ENCODE measurements around the gene OR10G8.

DNA sequence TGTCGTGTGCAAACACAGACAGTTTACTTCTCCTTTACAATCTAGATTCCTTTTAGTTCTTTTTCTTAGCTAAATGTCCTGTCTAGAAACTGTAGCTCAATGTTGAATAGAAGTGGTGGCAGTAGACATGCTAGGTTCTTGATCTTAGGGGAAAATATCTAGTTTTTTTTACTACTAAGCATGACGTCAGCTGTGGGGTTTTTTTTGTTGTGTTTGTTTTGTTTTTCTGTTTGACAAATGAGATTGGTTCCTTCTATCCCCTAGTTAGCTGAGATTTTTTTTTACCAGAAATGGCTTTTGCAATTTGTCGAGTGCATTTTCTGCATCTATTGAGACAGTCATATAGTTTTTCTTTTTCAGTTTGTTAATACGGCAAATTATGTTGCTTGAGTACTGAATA is 16.8 kb downstream of the OR10G8 start:
- TF ChIP-seq, protein P1, sequence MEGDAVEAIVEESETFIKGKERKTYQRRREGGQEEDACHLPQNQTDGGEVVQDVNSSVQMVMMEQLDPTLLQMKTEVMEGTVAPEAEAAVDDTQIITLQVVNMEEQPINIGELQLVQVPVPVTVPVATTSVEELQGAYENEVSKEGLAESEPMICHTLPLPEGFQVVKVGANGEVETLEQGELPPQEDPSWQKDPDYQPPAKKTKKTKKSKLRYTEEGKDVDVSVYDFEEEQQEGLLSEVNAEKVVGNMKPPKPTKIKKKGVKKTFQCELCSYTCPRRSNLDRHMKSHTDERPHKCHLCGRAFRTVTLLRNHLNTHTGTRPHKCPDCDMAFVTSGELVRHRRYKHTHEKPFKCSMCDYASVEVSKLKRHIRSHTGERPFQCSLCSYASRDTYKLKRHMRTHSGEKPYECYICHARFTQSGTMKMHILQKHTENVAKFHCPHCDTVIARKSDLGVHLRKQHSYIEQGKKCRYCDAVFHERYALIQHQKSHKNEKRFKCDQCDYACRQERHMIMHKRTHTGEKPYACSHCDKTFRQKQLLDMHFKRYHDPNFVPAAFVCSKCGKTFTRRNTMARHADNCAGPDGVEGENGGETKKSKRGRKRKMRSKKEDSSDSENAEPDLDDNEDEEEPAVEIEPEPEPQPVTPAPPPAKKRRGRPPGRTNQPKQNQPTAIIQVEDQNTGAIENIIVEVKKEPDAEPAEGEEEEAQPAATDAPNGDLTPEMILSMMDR (IDR thresholded peaks at IDR 0.05), result no peak
- no peak for TF ChIP-seq POLR2A (IDR thresholded peaks at IDR 0.05)
- no peak for TF ChIP-seq EP300 (IDR thresholded peaks at IDR 0.05)
